IMR-90 (cell line): ENCODE measurements around the gene APIP. TPM values are rescaled to one million over a fixed set of nuclear protein-coding genes. Genes with fewer than 3 reads are reported as not detected.

Source experiments
- ATAC-seq: fragments of 200-7000 bp; cut with Tn5 transposase; 2 replicates; pipeline ENCODE4 v1.9.1; 2020; ENCODE audit warnings: low read depth, mild to moderate bottlenecking, moderate library complexity
- BruUV-seq: library from RNA; stranded (reverse); fragments of 400-500 nt; replicated peaks from 2 replicates; lab custom pipeline; 2021; lab: Mats Ljungman, UMichigan
- CTCF ChIA-PET: fragments of 300-600 bp; formaldehyde crosslinking; extraction: SDS; loops from one replicate; lab custom pipeline; 2021; ENCODE audit warnings: antibody characterized with exemption; lab: Yijun Ruan, JAX
- POLR2A ChIA-PET: fragments of 300-600 bp; sonication (Branson Sonifier 250); formaldehyde crosslinking; loops from one replicate; lab custom pipeline; 2022; ENCODE audit warnings: antibody characterized with exemption; ENCODE audit not compliant: unreplicated experiment; lab: Charles Lee
- DNase-seq: peaks from one replicate; pipeline ENCODE4 v3.0.0; 2013
- H2AFZ ChIP-seq: replicated peaks from 2 replicates; pipeline ENCODE3; 2013; ENCODE audit warnings: low read length, mild to moderate bottlenecking; ENCODE audit not compliant: poor library complexity
- H2AK5ac ChIP-seq: 2 replicates; pipeline ENCODE4 v1.6.1; 2013; ENCODE audit warnings: low read depth, low read length, inconsistent platforms
- H2AK9ac ChIP-seq: replicated peaks from 2 replicates; pipeline ENCODE3; 2013; ENCODE audit warnings: mild to moderate bottlenecking, low read depth, low read length, moderate library complexity; ENCODE audit not compliant: poor library complexity
- H2BK120ac ChIP-seq: 2 replicates; pipeline ENCODE4 v1.6.1; 2013; ENCODE audit warnings: low read depth, low read length, inconsistent platforms
- H2BK15ac ChIP-seq: 3 replicates; pipeline ENCODE4 v1.6.1; 2013; ENCODE audit warnings: low read depth, low read length, inconsistent platforms
- H2BK20ac ChIP-seq: 2 replicates; pipeline ENCODE4 v1.6.1; 2013; ENCODE audit warnings: low read depth, mild to moderate bottlenecking, inconsistent platforms, low read length, moderate library complexity
- H2BK5ac ChIP-seq: 2 replicates; pipeline ENCODE4 v1.6.1; 2013; ENCODE audit warnings: mild to moderate bottlenecking, low read depth, low read length, inconsistent platforms; ENCODE audit not compliant: poor library complexity, severe bottlenecking
- H3K14ac ChIP-seq: replicated peaks from 2 replicates; pipeline ENCODE4 v1.6.1; 2013; ENCODE audit warnings: low read depth, low read length, inconsistent platforms
- H3K18ac ChIP-seq: 2 replicates; pipeline ENCODE4 v1.6.1; 2013; ENCODE audit warnings: low read depth, low read length, control low read depth
- H3K23ac ChIP-seq: 2 replicates; pipeline ENCODE4 v1.6.1; 2013; ENCODE audit warnings: low read depth, low read length, inconsistent platforms
- H3K27ac ChIP-seq: 2 replicates; pipeline ENCODE4 v1.5.1; 2013; ENCODE audit warnings: mild to moderate bottlenecking, control low read depth, low read length; ENCODE audit not compliant: insufficient read depth
- H3K27me3 ChIP-seq: 2 replicates; pipeline ENCODE4 v1.6.1; 2013; ENCODE audit warnings: low read length; ENCODE audit not compliant: control insufficient read depth, insufficient read depth
- H3K36me3 ChIP-seq: 2 replicates; pipeline ENCODE4 v1.6.1; 2013; ENCODE audit warnings: low read length, mixed read lengths; ENCODE audit not compliant: control insufficient read depth, insufficient read depth
- H3K4ac ChIP-seq: 2 replicates; pipeline ENCODE4 v1.6.1; 2013; ENCODE audit warnings: low read depth, low read length, inconsistent platforms
- H3K4me1 ChIP-seq: 2 replicates; pipeline ENCODE4 v1.6.1; 2013; ENCODE audit warnings: low read length, mixed read lengths; ENCODE audit not compliant: control insufficient read depth, insufficient read depth
- H3K4me2 ChIP-seq: 2 replicates; pipeline ENCODE4 v1.6.1; 2013; ENCODE audit warnings: low read depth, mild to moderate bottlenecking, control low read depth, low read length, moderate library complexity
- H3K4me3 ChIP-seq: 2 replicates; pipeline ENCODE4 v1.5.1; 2013; ENCODE audit warnings: low read depth, mild to moderate bottlenecking, control low read depth, low read length, moderate library complexity; ENCODE audit not compliant: insufficient read depth
- H3K56ac ChIP-seq: 2 replicates; pipeline ENCODE4 v1.6.1; 2013; ENCODE audit warnings: low read length, inconsistent platforms; ENCODE audit not compliant: insufficient read depth; ENCODE audit errors: extremely low read depth
- H3K79me1 ChIP-seq, 2 experiments: 2 replicates each; pipeline ENCODE4 v1.6.1; 2013; ENCODE audit warnings: low read length in 2 of 2, inconsistent platforms in 1 of 2, low read depth in 1 of 2
- H3K9ac ChIP-seq: 2 replicates; pipeline ENCODE4 v1.6.1; 2013; ENCODE audit warnings: low read depth, low read length, control low read depth
- H3K9me1 ChIP-seq: 2 replicates; pipeline ENCODE4 v1.6.1; 2013; ENCODE audit warnings: low read length, inconsistent platforms; ENCODE audit not compliant: insufficient read depth
- H3K9me3 ChIP-seq: 2 replicates; pipeline ENCODE4 v1.6.1; 2013; ENCODE audit warnings: low read length; ENCODE audit not compliant: control insufficient read depth, insufficient read depth
- H4K20me1 ChIP-seq: 2 replicates; pipeline ENCODE4 v1.6.1; 2013; ENCODE audit warnings: low read length, inconsistent platforms; ENCODE audit not compliant: insufficient read depth
- H4K5ac ChIP-seq: 2 replicates; pipeline ENCODE4 v1.6.1; 2013; ENCODE audit warnings: mild to moderate bottlenecking, low read depth, low read length, control low read depth
- H4K8ac ChIP-seq, 2 experiments: 2 replicates each; pipeline ENCODE4 v1.6.1; 2013; ENCODE audit warnings: low read depth in 2 of 2, low read length in 2 of 2, control low read depth in 1 of 2, inconsistent platforms in 1 of 2
- H4K91ac ChIP-seq: 2 replicates; pipeline ENCODE4 v1.6.1; 2013; ENCODE audit warnings: low read depth, low read length, inconsistent platforms; ENCODE audit not compliant: insufficient read depth
- FOS ChIP-seq: fragments of 150-350 bp; IDR thresholded peaks from 2 replicates; pipeline ENCODE4 v1.6.1; 2016; ENCODE audit warnings: low read depth, low read length
- MAFK ChIP-seq: IDR thresholded peaks from 2 replicates; pipeline ENCODE4 v1.6.1; 2012; ENCODE audit warnings: low read depth, low read length, improper control_type of control experiment
- POLR2A ChIP-seq: IDR thresholded peaks from 2 replicates; pipeline ENCODE4 v1.6.1; 2012; ENCODE audit warnings: mild to moderate bottlenecking, low read depth, low read length
- WGBS, 2 experiments: methylation state at CpG; one replicate each; pipeline versions ENCODE4 v1.1.5 to v1.1.7; 2013; ENCODE audit warnings: missing lambda C conversion rate in 2 of 2; ENCODE audit not compliant: insufficient read length in 1 of 2; ENCODE audit errors: extremely low coverage in 2 of 2; 5-methylcytosine and 5-hydroxymethylcytosine counted together
- dilution Hi-C: fragments of 300-500 bp; cut with HindIII; formaldehyde crosslinking; loops from one replicate; pipeline ENCODE4 v1.14.3; 2018; ENCODE audit warnings: low sequenced_read_pairs; ENCODE audit not compliant: unreplicated experiment
- in situ Hi-C: fragments of 300-500 bp; cut with MboI; formaldehyde crosslinking; loops from 3 replicates; pipeline ENCODE4 v1.14.3; 2019; ENCODE audit warnings: low sequenced_read_pairs, inconsistent platforms, mixed read lengths
- intact Hi-C: fragments of 100-400 bp; cut with micrococcal nuclease; formaldehyde crosslinking; loops from 2 replicates; pipeline ENCODE4 v1.10.0; 2022
- polyA plus RNA-seq, 3 experiments: library from polyadenylated mRNA; depleted of rRNA; stranded (reverse); fragments of >200 nt; gene quantifications; 2 replicates each; pipeline ENCODE4 v1.2.3, GENCODE V29; 2012; ENCODE audit warnings: low replicate concordance in 1 of 3
- total RNA-seq: library from RNA; depleted of rRNA; stranded (reverse); fragments of >200 nt; gene quantifications from 2 replicates; pipeline ENCODE4 v1.2.3, GENCODE V29; 2012

Gene APIP
- total and polyA plus RNA-seq, 2 of the 4 experiments (the other 2 are of a cell fraction), result 9.9 to 16.6 TPM

- Histone ChIP-seq H4K5ac (no peak overlapping the region), H3K9me1 (peaks cover 4% of the 10 kb centered on the region; the same call in 1 of the 2 replicates), H3K4me1 (no peaks in the 10 kb centered on the region), H3K4ac (no peak overlapping the region), H4K20me1 (peaks cover 4% of the 10 kb centered on the region; the same call in 1 of the 2 replicates), H4K91ac (no peak overlapping the region), H3K79me1 (peaks cover 45 to 70% of the 10 kb centered on the region in 2 experiments), H2BK120ac (no peak overlapping the region), H3K4me2 (no peak overlapping the region), H3K9me3 (no peaks in the 10 kb centered on the region), H2AK5ac (no peak overlapping the region), H4K8ac (no peak overlapping the region), H2AFZ (no peak overlapping the region), H2BK5ac (no peak overlapping the region), H2BK20ac (no peak overlapping the region), H3K27me3 (no peaks in the 10 kb centered on the region), H3K14ac (no peak overlapping the region), H3K56ac (no peak overlapping the region), H2BK15ac (no peak overlapping the region), H3K23ac (no peak overlapping the region), H3K9ac (no peak overlapping the region), H2AK9ac (no peak overlapping the region), H3K18ac (no peak overlapping the region), H3K4me3 (no peak overlapping the region), H3K36me3 (peaks cover 4% of the 10 kb centered on the region), H3K27ac (no peak overlapping the region)
- in situ Hi-C loops (no loop called here), intact Hi-C loops (no loop called here), dilution Hi-C loops (no loop called here)
- peak; percentile 51 for TF ChIP-seq FOS
- TF ChIP-seq POLR2A, result no peak
- TF ChIP-seq MAFK, result 0 out of 2 replicates have a peak, but pooled peaks have one; percentile 1
- DNase-seq (no peak), ATAC-seq (peak; percentile 54; the same call in 1 of the 2 replicates)
- ChIA-PET CTCF (no interaction called here), POLR2A (no interaction called here)
- no TSS peak for BruUV-seq
- WGBS, 2 experiments, result no CpG with 5 or more reads among the region's 3 CpGs
Observed at GRCh38 chr11:34907934-34908593, 8.1 kb downstream of the APIP start.
